HG03097 (cell line): ENCODE results near the gene NRAP.

Experiments
- ATAC-seq: cut with Tn5 transposase; IDR thresholded peaks from one replicate; pipeline ENCODE4 v1.9.1; 2021; ENCODE audit not compliant: unreplicated experiment, low FRiP score

Gene NRAP

GRCh38 chr10:113610631-113611601, 52.9 kb downstream of the NRAP start:
- no peak for ATAC-seq

GRCh38 chr10:113609704-113610108, 54.1 kb downstream of the NRAP start:
- no peak for ATAC-seq

- ATAC-seq, result no peak
Measured at GRCh38 chr10:113605268-113605978, 58.4 kb downstream of the NRAP start.

- no peak for ATAC-seq
Measured at GRCh38 chr10:113604572-113604971, 59.3 kb downstream of the NRAP start.

- no peak for ATAC-seq
Measured at GRCh38 chr10:113603057-113603777, 60.6 kb downstream of the NRAP start.

GRCh38 chr10:113600569-113600968, 63.3 kb downstream of the NRAP start:
- ATAC-seq, result no peak

GRCh38 chr10:113594652-113595051, 69.2 kb downstream of the NRAP start:
- no peak for ATAC-seq

GRCh38 chr10:113592380-113592779, 71.5 kb downstream of the NRAP start:
- ATAC-seq, result no peak

- no peak for ATAC-seq
Measured at GRCh38 chr10:113590581-113590980, 73.3 kb downstream of the NRAP start.

GRCh38 chr10:113589201-113589770, 74.6 kb downstream of the NRAP start:
- no peak for ATAC-seq

- no peak for ATAC-seq
Measured at GRCh38 chr10:113585949-113586348, 77.9 kb downstream of the NRAP start.

GRCh38 chr10:113583571-113583970, 80.3 kb downstream of the NRAP start:
- ATAC-seq, result no peak

- no peak for ATAC-seq
Measured at GRCh38 chr10:113581092-113581491, 82.7 kb downstream of the NRAP start.

- no peak for ATAC-seq
Measured at GRCh38 chr10:113578773-113579172, 85.1 kb downstream of the NRAP start.

- no peak for ATAC-seq
Measured at GRCh38 chr10:113576852-113577251, 87.0 kb downstream of the NRAP start.

GRCh38 chr10:113573368-113573767, 90.5 kb downstream of the NRAP start:
- ATAC-seq, result no peak

GRCh38 chr10:113572520-113573290, 91.1 kb downstream of the NRAP start:
- ATAC-seq, result no peak

GRCh38 chr10:113569576-113569975, 94.3 kb downstream of the NRAP start:
- no peak for ATAC-seq

- ATAC-seq, result no peak
Measured at GRCh38 chr10:113566888-113567287, 97.0 kb downstream of the NRAP start.

GRCh38 chr10:113565364-113565763, 98.5 kb downstream of the NRAP start:
- ATAC-seq, result no peak
